ENCODE data around the gene SLC52A1.
"Not testable (repeated sequence)": the region's sequence is repeated elsewhere in the genome, so short reads cannot be mapped to it uniquely, and the experiment has no call there.

Gene SLC52A1

GRCh38 chr17:5035315-5035714 is at the start of gene SLC52A1:
SLC52A1 (minus strand) TSS chr17:5035426; CDS start chr17:5034606, 820 bp downstream.
- in situ Hi-C loops (cut with MboI; ENCODE audit: low sequenced_read_pairs) = no loop called here

DNA sequence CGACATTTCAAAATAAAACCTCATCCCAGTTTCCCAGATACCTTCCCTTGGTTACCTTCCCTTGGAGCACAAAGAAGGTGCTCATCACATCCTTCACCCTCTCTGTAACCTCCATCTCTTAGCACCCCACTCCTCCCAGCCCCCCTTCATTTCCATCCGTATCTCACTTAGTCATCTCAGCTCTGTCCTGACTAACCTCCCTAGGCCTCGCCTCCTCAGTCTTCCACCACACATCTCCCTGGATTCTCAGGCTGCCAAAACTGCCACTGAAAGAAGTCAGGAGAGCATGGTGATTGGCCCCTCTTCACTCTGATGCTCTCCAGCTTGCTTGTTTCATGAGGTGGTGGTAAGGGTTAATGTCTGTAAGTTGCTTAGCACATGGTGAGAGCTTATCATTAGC is 45.4 kb upstream of the SLC52A1 start:
- in situ Hi-C loops (cut with MboI; ENCODE audit: low sequenced_read_pairs) = no loop called here

GRCh38 chr17:5078106-5079028 is 43.1 kb upstream of the SLC52A1 start, which contains the start of gene ZFP3:
ZFP3 (plus strand) TSS chr17:5078467; CDS start chr17:5091505, 13,038 bp downstream.
- in situ Hi-C loops (cut with MboI; ENCODE audit: low sequenced_read_pairs) = no loop called here

DNA sequence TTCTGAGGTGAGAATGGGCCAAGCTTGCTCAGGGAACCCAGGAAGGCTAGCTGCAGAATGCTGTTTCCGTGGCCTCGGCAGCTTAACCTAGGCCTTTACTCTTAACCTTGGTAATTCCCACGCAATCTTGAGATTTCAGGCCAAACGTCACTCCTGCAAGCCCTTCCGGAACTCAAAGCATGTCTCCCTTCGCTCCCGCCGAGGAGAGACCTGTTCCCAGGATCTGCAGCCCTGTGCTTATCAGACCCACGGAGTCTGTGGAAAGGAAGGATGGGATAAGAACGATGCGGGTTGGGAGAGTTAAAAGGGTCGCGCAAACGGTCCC is 42.5 kb upstream of the SLC52A1 start:
- in situ Hi-C loops (cut with MboI; ENCODE audit: low sequenced_read_pairs) = no loop called here

DNA sequence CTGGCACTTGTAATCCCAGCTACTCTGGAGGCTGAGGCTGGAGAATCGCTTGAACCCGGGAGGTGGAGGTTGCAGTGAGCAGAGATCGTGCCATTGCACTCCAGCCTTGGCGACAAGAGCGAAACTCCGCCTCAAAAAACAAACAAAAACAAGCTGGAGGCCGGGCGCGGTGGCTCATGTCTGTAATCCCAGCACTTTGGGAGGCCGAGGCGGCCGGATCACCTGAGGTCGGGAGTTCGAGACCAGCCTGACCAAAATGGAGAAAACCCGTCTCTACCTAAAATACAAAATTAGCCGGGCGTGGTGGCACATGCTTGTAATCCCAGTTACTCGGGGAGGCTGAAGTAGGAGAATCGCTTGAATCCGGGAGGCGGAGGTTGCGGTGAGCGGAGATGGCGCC is 42.0 kb upstream of the SLC52A1 start:
- in situ Hi-C loops (cut with MboI; ENCODE audit: low sequenced_read_pairs) = not testable (repeated sequence)

GRCh38 chr17:5075472-5075871 is 40.2 kb upstream of the SLC52A1 start:
- in situ Hi-C loops (cut with MboI; ENCODE audit: low sequenced_read_pairs) = not testable (repeated sequence)

DNA sequence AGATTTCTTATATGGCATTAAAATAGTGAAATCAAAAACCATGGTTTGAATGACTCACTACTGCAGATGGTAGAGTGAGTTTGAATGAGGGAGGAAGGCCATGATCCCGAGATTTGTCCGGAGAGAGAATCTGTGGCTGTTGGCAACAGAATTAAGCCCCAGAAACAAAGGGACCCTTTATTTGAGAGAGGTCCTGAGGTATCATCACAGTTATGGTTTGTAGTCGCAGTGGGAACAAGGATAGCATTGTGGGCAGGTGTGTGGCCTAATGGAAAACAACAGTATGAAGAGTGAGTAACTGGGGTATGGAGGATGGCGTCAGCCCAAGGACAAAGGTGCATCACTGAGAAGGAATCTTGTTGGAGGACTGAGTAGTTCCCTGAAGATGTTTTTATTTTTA is 34.5 kb upstream of the SLC52A1 start:
- in situ Hi-C loops (cut with MboI; ENCODE audit: low sequenced_read_pairs) = no loop called here

GRCh38 chr17:5068236-5068635 is 33.0 kb upstream of the SLC52A1 start:
- in situ Hi-C loops (cut with MboI; ENCODE audit: low sequenced_read_pairs) = no loop called here

DNA sequence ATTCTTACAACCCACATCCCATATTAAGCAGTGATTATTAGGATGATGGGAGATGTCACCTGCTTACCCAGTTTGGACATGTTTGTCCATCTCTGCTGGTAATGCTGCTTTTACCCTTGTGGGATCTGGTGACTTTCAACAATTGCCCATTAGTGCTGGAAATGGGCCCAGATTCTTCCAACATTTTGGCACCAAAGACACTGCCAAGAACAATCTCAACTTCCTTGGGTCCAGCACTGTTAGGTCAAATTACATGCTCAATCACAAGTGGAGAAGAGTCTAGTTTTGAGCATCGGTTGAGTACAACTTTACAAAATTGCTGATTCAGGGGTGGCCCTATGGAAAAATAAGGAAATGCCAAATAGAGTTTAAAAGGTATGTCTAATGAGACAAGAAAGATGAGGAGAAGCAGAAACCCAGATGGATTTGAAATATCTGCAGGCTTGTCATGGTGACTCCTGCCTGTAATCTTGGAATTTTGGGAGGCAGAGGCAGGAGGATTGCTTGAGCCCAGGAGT is 30.1 kb upstream of the SLC52A1 start:
- in situ Hi-C loops (cut with MboI; ENCODE audit: low sequenced_read_pairs) = no loop called here

- in situ Hi-C loops (cut with MboI; ENCODE audit: low sequenced_read_pairs) = no loop called here
Observed at GRCh38 chr17:5055543-5055942, 20.3 kb upstream of the SLC52A1 start.

DNA sequence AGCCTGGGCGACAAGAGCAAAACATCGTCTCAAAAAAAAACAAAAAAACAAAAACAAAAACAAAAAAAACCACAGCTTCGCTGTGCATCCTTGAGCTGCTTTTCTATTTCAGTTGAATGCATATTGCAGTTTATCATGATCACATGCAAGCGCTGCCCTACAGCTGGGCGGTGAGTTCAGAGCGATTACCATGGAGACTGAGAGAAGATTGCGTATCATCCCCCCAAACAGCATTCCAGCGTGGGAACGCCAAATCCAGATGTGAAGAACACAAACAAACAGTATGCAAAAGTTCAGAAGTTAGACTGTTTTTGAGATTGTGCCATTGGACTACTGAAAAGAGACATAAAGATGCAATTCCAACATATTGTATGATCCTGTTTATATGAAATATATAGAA is 15.1 kb upstream of the SLC52A1 start:
- in situ Hi-C loops (cut with MboI; ENCODE audit: low sequenced_read_pairs) = no loop called here

GRCh38 chr17:5049314-5049841 is 14.2 kb upstream of the SLC52A1 start:
- in situ Hi-C loops (cut with MboI; ENCODE audit: low sequenced_read_pairs) = no loop called here

DNA sequence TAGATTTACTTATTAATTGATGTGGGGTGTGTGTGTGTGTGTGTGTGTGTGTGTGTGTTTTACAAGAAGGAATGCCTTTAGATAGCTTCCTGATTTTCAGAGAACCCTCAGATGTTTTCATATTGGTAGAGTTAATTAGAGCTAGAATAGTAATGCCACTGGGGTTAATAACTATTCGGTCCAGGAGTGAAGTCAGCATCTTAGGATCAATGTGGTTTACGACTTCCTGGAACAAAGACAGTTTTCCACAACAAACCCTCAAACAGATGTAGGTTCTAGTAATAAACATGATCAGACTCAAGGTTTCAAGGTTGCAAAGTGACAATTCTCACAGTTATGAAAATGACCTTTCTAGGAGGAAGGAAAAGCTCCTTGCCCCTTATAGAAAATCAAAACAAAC is 12.2 kb upstream of the SLC52A1 start:
- in situ Hi-C loops (cut with MboI; ENCODE audit: low sequenced_read_pairs) = no loop called here

GRCh38 chr17:5045496-5045895 is 10.3 kb upstream of the SLC52A1 start:
- in situ Hi-C loops (cut with MboI; ENCODE audit: low sequenced_read_pairs) = no loop called here

GRCh38 chr17:5044630-5045029 is 9.4 kb upstream of the SLC52A1 start:
- in situ Hi-C loops (cut with MboI; ENCODE audit: low sequenced_read_pairs) = no loop called here

GRCh38 chr17:5043524-5043923 is 8.3 kb upstream of the SLC52A1 start:
- in situ Hi-C loops (cut with MboI; ENCODE audit: low sequenced_read_pairs) = no loop called here

- in situ Hi-C loops (cut with MboI; ENCODE audit: low sequenced_read_pairs) = no loop called here
Observed at GRCh38 chr17:5042157-5043022, 7.2 kb upstream of the SLC52A1 start.

DNA sequence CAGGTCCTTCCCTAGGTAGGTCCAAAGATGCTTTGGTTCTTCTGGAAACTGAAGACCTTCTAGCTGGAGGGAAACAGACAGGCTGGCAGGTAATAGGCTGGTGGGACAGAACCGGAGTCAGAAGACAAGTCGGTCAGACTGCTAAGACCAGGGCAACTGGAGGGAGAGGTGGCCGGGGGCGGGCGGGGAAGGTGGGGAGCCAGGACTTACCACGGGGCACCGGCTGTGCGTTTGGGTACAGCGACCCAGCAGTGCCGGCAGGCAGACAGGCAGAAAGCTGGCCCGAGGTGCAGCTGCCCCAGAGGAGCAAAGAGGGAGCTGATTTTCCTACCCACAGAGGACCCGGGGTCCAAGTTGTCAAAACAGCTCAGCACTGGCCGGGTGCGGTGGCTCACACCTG is 575 bp downstream of the SLC52A1 start:
- in situ Hi-C loops (cut with MboI; ENCODE audit: low sequenced_read_pairs) = no loop called here

GRCh38 chr17:5034063-5034462 is 1.2 kb downstream of the SLC52A1 start:
- in situ Hi-C loops (cut with MboI; ENCODE audit: low sequenced_read_pairs) = no loop called here

DNA sequence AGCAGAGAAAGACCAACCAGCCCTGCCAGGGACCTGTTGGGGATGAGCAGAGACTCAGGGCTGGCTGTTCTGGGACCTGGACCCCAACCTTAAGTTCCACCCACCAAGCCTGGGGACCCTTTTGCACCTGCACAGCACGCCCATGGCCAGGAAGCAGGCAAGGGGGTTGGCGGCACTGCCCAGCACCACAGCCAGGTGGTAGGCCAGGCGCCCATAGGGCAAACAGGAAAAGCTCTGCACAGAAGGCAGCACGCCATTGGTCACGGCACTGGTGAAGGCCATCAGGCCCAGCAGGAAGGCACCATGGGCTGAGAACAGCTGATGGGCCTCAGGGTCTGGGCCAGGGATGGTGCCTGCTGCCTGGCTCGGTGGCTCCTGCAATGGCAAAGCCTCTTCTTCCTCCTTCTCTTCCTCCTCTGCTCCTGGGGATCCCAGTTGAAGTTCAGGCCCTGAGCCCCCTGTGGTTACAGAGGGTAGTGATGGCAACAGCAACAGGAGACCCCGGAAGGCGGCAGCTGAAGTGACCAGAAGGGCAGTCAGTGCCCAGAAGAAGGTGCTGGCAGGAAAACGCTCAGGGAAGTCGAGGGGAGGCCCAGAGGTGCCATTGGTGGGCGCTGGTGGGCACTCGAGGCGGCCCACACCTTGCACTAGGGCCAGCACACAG is 1.7 kb downstream of the SLC52A1 start:
- in situ Hi-C loops (cut with MboI; ENCODE audit: low sequenced_read_pairs) = no loop called here

DNA sequence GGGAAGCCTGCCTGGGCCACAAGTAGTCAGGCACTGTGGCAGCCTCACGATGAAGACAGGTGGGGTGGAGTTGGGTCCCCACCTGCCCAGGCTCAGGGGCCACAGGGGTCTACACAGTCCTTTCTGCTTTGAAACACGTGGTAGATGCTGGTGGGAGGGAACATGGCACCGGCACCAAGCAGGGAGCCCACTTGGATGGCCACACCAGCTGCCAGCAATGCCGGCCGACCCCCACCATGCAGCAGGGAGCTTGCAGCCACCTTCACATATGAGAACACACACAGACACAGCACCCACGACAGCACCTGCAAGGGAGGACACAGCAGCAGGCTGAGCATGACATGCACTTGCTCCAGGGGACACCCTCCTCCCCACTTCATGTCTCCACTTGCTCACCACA is 2.4 kb downstream of the SLC52A1 start:
- in situ Hi-C loops (cut with MboI; ENCODE audit: low sequenced_read_pairs) = no loop called here

All from HL-60/S4 treated with retinoic acid at 250 ng/mL for 4 days and 3 days (cell line).